H9 (cell line): Measurements from ENCODE around the gene TRIM24. TPM values are rescaled to one million over a fixed set of nuclear protein-coding genes. Genes with fewer than 3 reads are reported as not detected.

Experiments used
- DNase-seq: peaks from one replicate; pipeline ENCODE4 v3.0.0-alpha.2; 2017
- H2AFZ ChIP-seq: one replicate; pipeline ENCODE4 v1.6.1; 2013; ENCODE audit warnings: mild to moderate bottlenecking, low read length, control low read depth, moderate library complexity
- H2AK5ac ChIP-seq: 2 replicates; pipeline ENCODE4 v1.6.1; 2013; ENCODE audit warnings: low read length, control low read depth, mixed read lengths; ENCODE audit not compliant: insufficient read length
- H2BK120ac ChIP-seq: one replicate; pipeline ENCODE4 v1.6.1; 2013; ENCODE audit warnings: low read depth, mild to moderate bottlenecking, low read length, control low read depth, inconsistent platforms; ENCODE audit not compliant: poor library complexity, severe bottlenecking
- H2BK12ac ChIP-seq: 2 replicates; pipeline ENCODE4 v1.6.1; 2013; ENCODE audit warnings: low read length, control low read depth, mixed read lengths, low read depth; ENCODE audit not compliant: insufficient read length
- H2BK15ac ChIP-seq: 2 replicates; pipeline ENCODE4 v1.6.1; 2013; ENCODE audit warnings: low read depth, low read length, control low read depth
- H2BK20ac ChIP-seq: one replicate; pipeline ENCODE4 v1.6.1; 2013; ENCODE audit warnings: low read depth, mild to moderate bottlenecking, low read length, control low read depth, inconsistent platforms; ENCODE audit not compliant: poor library complexity, severe bottlenecking
- H2BK5ac ChIP-seq: 2 replicates; pipeline ENCODE4 v1.6.1; 2013; ENCODE audit warnings: low read length, control low read depth, mixed read lengths; ENCODE audit not compliant: insufficient read length
- H3K14ac ChIP-seq: 2 replicates; pipeline ENCODE4 v1.6.1; 2013; ENCODE audit warnings: low read length, control low read depth; ENCODE audit not compliant: insufficient read depth
- H3K18ac ChIP-seq: 2 replicates; pipeline ENCODE4 v1.6.1; 2013; ENCODE audit warnings: low read depth, mild to moderate bottlenecking, mixed read lengths, low read length, control low read depth; ENCODE audit not compliant: insufficient read length
- H3K23ac ChIP-seq: 2 replicates; pipeline ENCODE4 v1.6.1; 2013; ENCODE audit warnings: low read length, control low read depth, mixed read lengths, low read depth; ENCODE audit not compliant: insufficient read length
- H3K23me2 ChIP-seq: 2 replicates; pipeline ENCODE4 v1.6.1; 2013; ENCODE audit warnings: low read depth, mild to moderate bottlenecking, mixed read lengths, low read length, control low read depth; ENCODE audit not compliant: insufficient read length, poor library complexity, severe bottlenecking
- H3K27ac ChIP-seq: 2 replicates; pipeline ENCODE4 v1.5.1; 2013; ENCODE audit warnings: low read length, control low read depth, mixed read lengths, low read depth; ENCODE audit not compliant: insufficient read length
- H3K27me3 ChIP-seq: 2 replicates; pipeline ENCODE4 v1.6.1; 2013; ENCODE audit warnings: low read length, control low read depth, inconsistent platforms; ENCODE audit not compliant: insufficient read depth
- H3K4ac ChIP-seq: 2 replicates; pipeline ENCODE4 v1.6.1; 2013; ENCODE audit warnings: low read depth, mild to moderate bottlenecking, control low read depth, inconsistent platforms, low read length, moderate library complexity
- H3K4me1 ChIP-seq: 2 replicates; pipeline ENCODE4 v1.6.1; 2013; ENCODE audit warnings: low read length, control low read depth, inconsistent platforms; ENCODE audit not compliant: insufficient read depth
- H3K4me2 ChIP-seq: 2 replicates; pipeline ENCODE4 v1.6.1; 2013; ENCODE audit warnings: low read length, control low read depth, mixed read lengths; ENCODE audit not compliant: insufficient read length, insufficient read depth
- H3K56ac ChIP-seq: 2 replicates; pipeline ENCODE4 v1.6.1; 2013; ENCODE audit warnings: low read depth, mild to moderate bottlenecking, mixed read lengths, low read length, control low read depth; ENCODE audit not compliant: insufficient read length
- H3K79me1 ChIP-seq: 2 replicates; pipeline ENCODE4 v1.6.1; 2013; ENCODE audit warnings: low read depth, mild to moderate bottlenecking, moderate library complexity, low read length, control low read depth, inconsistent platforms; ENCODE audit not compliant: insufficient read depth, poor library complexity, severe bottlenecking
- H3K79me2 ChIP-seq: 2 replicates; pipeline ENCODE4 v1.6.1; 2013; ENCODE audit warnings: low read length, control low read depth, inconsistent platforms; ENCODE audit not compliant: insufficient read depth
- H3K9ac ChIP-seq: 2 replicates; pipeline ENCODE4 v1.6.1; 2013; ENCODE audit warnings: low read length, control low read depth, mixed read lengths; ENCODE audit not compliant: insufficient read length; ENCODE audit errors: extremely low read depth
- H3K9me3 ChIP-seq: one replicate; pipeline ENCODE4 v1.6.1; 2013; ENCODE audit warnings: low read depth, low read length, inconsistent platforms; ENCODE audit not compliant: control insufficient read depth
- H3T11ph ChIP-seq: one replicate; pipeline ENCODE4 v1.6.1; 2013; ENCODE audit warnings: mild to moderate bottlenecking, low read length, control low read depth, inconsistent platforms
- H4K20me1 ChIP-seq: one replicate; pipeline ENCODE4 v1.6.1; 2013; ENCODE audit not compliant: control insufficient read depth, insufficient read length, insufficient read depth
- H4K5ac ChIP-seq: 2 replicates; pipeline ENCODE4 v1.6.1; 2013; ENCODE audit warnings: low read depth, mild to moderate bottlenecking, mixed read lengths, low read length, control low read depth; ENCODE audit not compliant: insufficient read length
- H4K8ac ChIP-seq: replicated peaks from 2 replicates; pipeline ENCODE4 v1.6.1; 2013; ENCODE audit warnings: low read length, control low read depth, mixed read lengths, low read depth; ENCODE audit not compliant: insufficient read length
- H4K91ac ChIP-seq: 2 replicates; pipeline ENCODE4 v1.6.1; 2013; ENCODE audit warnings: low read depth, mild to moderate bottlenecking, moderate library complexity, mixed read lengths, low read length, control low read depth; ENCODE audit not compliant: insufficient read length
- H3K27ac Mint-ChIP-seq, 3 experiments: 2 replicates in 2 of 3; 3 replicates in 1 of 3; pipeline ENCODE4 v1.8.0; 2020 to 2021; ENCODE audit warnings: mixed read lengths in 3 of 3, mild to moderate bottlenecking in 1 of 3, moderate library complexity in 1 of 3
- H3K27me3 Mint-ChIP-seq: 2 replicates; pipeline ENCODE4 v1.8.0; 2021; ENCODE audit warnings: low read depth, mild to moderate bottlenecking, moderate library complexity, mixed read lengths
- H3K36me3 Mint-ChIP-seq, 3 experiments: 2 replicates in 2 of 3; 3 replicates in 1 of 3; pipeline ENCODE4 v1.8.0; 2020 to 2021; ENCODE audit warnings: low read depth in 3 of 3, mixed read lengths in 3 of 3; ENCODE audit not compliant: insufficient read depth in 1 of 3
- H3K4me1 Mint-ChIP-seq, 2 experiments: 2 replicates each; pipeline ENCODE4 v1.8.0; 2020; ENCODE audit warnings: mixed read lengths in 2 of 2
- H3K4me3 Mint-ChIP-seq, 2 experiments: 2 replicates in 1 of 2; 3 replicates in 1 of 2; pipeline ENCODE4 v1.8.0; 2020 to 2021; ENCODE audit warnings: mild to moderate bottlenecking in 2 of 2, mixed read lengths in 2 of 2, moderate library complexity in 1 of 2
- H3K9me3 Mint-ChIP-seq, 2 experiments: 2 replicates in 1 of 2; 3 replicates in 1 of 2; pipeline ENCODE4 v1.8.0; 2020; ENCODE audit warnings: mild to moderate bottlenecking in 2 of 2, mixed read lengths in 2 of 2, moderate library complexity in 1 of 2
- CTCF ChIP-seq: fragments of 200-600 bp; sonication (generic); conservative IDR thresholded peaks from 3 replicates; pipeline ENCODE4 v1.8.0; 2021; ENCODE audit warnings: antibody characterized with exemption, mild to moderate bottlenecking
- WGBS: extraction: QIAGEN DNeasy Blood & Tissue Kit; methylation state at CpG from one replicate; pipeline ENCODE4 v1.1.7; 2013; ENCODE audit warnings: missing lambda C conversion rate, low lambda C conversion rate, mixed read lengths; ENCODE audit not compliant: insufficient read length; ENCODE audit errors: extremely low coverage; 5-methylcytosine and 5-hydroxymethylcytosine counted together
- total RNA-seq: library from RNA; stranded (reverse); gene quantifications from 2 replicates; pipeline ENCODE4 v1.2.1, GENCODE V29; 2021

TRIM24 gene
- total RNA-seq, 1 experiment from 2014 or later: 260 TPM

GRCh38 chr7:138417078-138417700, 42.9 kb upstream of the TRIM24 start:
- Histone ChIP-seq H4K5ac (no peak overlapping the region), H4K8ac (no peak overlapping the region), H3K9ac (no peak overlapping the region), H3K27ac (no peak overlapping the region), H3K4me2 (no peak overlapping the region), H2BK15ac (no peak overlapping the region), H3K4me1 (no peaks in the 10 kb centered on the region), H3K4ac (no peak overlapping the region), H2AFZ (no peak overlapping the region), H3T11ph (no peak overlapping the region), H2BK20ac (no peak overlapping the region), H3K18ac (no peak overlapping the region), H3K23me2 (no peaks in the 10 kb centered on the region), H3K14ac (no peak overlapping the region), H3K23ac (no peak overlapping the region), H3K9me3 (no peaks in the 10 kb centered on the region), H3K79me1 (no peaks in the 10 kb centered on the region), H2AK5ac (no peak overlapping the region), H2BK5ac (no peak overlapping the region), H4K91ac (no peak overlapping the region), H2BK120ac (no peak overlapping the region), H3K27me3 (no peaks in the 10 kb centered on the region), H2BK12ac (no peak overlapping the region), H3K56ac (no peak overlapping the region), H4K20me1 (no peaks in the 10 kb centered on the region), H3K79me2 (no peaks in the 10 kb centered on the region)
- H3K27me3 Mint-ChIP-seq: no peaks in the 10 kb centered on the region
- TF ChIP-seq CTCF: no peak
- DNase-seq: no peak
- peaks cover 12 to 15% of the 10 kb centered on the region in 2 experiments for H3K9me3 Mint-ChIP-seq
- WGBS: no CpG with 5 or more reads among the region's 3 CpGs
- peaks cover 0 to 33% (median 5%) of the 10 kb centered on the region in 3 experiments; a peak in 4 of 7 replicates for H3K36me3 Mint-ChIP-seq
- 0 out of 4 replicates have a peak, but pooled peaks cover 0 to 3% of the 10 kb centered on the region in 2 experiments for H3K4me1 Mint-ChIP-seq
- H3K4me3 Mint-ChIP-seq: no peak overlapping the region
- H3K27ac Mint-ChIP-seq: no peak overlapping the region
